ENCODE results near the gene IL12B.

The IL12B gene

GRCh38 chr5:159331093-159331973 lies 1.0 kb upstream of the IL12B start:
- DNase-seq (ENCODE audit: low spot score), result no peak
- Histone ChIP-seq H3K4me3 (peak overlapping the region; percentile 71), H3K27ac (peak overlapping the region in 1 of 2 donors; percentile 2)
- peak; percentile 64 for TF ChIP-seq CTCF (IDR thresholded peaks at IDR 0.05)

- Histone ChIP-seq H3K27ac (no peak overlapping the region), H3K4me3 (no peak overlapping the region)
- no peak for DNase-seq (ENCODE audit: low spot score)
- no peak for TF ChIP-seq CTCF (IDR thresholded peaks at IDR 0.05)
These were observed 5.3 kb downstream of the IL12B start for GRCh38 chr5:159324986-159325385.

- Histone ChIP-seq H3K27ac (no peak overlapping the region), H3K4me3 (no peak overlapping the region)
- DNase-seq (ENCODE audit: low spot score), result no peak
- no peak for TF ChIP-seq CTCF (IDR thresholded peaks at IDR 0.05)
These were observed 6.1 kb downstream of the IL12B start for GRCh38 chr5:159324102-159324755.

- TF ChIP-seq CTCF (IDR thresholded peaks at IDR 0.05), result no peak
- H3K27ac ChIP-seq, result no peak overlapping the region
- DNase-seq (ENCODE audit: low spot score), result no peak
- H3K4me3 ChIP-seq, result no peak overlapping the region
These were observed 8.1 kb downstream of the IL12B start for GRCh38 chr5:159322180-159322579.

- TF ChIP-seq CTCF (IDR thresholded peaks at IDR 0.05), result no peak
- DNase-seq (ENCODE audit: low spot score), result no peak
- H3K4me3 ChIP-seq, result no peak overlapping the region
- H3K27ac ChIP-seq, result no peak overlapping the region
These were observed 10.5 kb downstream of the IL12B start for GRCh38 chr5:159319832-159320231.

GRCh38 chr5:159319363-159319762 lies 10.9 kb downstream of the IL12B start:
- Histone ChIP-seq H3K27ac (no peak overlapping the region), H3K4me3 (no peak overlapping the region)
- no peak for TF ChIP-seq CTCF (IDR thresholded peaks at IDR 0.05)
- DNase-seq (ENCODE audit: low spot score), result no peak

- Histone ChIP-seq H3K27ac (no peak overlapping the region), H3K4me3 (no peak overlapping the region)
- DNase-seq (ENCODE audit: low spot score), result no peak
- TF ChIP-seq CTCF (IDR thresholded peaks at IDR 0.05), result no peak
These were observed 11.8 kb downstream of the IL12B start for GRCh38 chr5:159318448-159318847.

Data from coronary artery (tissue), 2 donors.